HPDE6-E6E7 (cell line): ENCODE measurements around the gene PSG1.
"Not testable (repeated sequence)": the region's sequence is repeated elsewhere in the genome, so short reads cannot be mapped to it uniquely, and the experiment has no call there.

Experiments used
- DNase-seq: peaks from one replicate; pipeline ENCODE4 v3.0.0; 2011; ENCODE audit warnings: missing footprints; ENCODE audit errors: extremely low spot score

PSG1 gene

DNA sequence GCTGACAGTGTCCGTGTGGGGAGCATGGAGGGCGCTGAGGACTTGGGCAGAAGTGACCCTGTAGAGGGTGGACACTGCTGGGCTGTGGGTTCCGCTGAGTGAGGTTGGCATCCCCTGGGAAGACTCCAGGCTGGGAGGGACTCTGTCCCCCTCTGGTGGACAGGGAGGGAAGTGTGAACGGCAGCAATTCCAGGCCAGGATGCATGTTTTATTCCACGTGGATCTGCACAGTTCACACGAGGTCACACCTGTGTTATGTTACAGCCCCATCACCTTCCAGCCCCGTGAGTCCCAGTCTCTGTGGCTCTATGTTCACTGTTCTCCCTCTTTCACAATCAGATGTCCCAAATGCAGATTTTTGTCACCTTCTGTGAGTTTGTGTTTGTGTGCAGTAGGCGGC lies 1.8 kb upstream of the PSG1 start:
- not testable (repeated sequence) for DNase-seq

DNA sequence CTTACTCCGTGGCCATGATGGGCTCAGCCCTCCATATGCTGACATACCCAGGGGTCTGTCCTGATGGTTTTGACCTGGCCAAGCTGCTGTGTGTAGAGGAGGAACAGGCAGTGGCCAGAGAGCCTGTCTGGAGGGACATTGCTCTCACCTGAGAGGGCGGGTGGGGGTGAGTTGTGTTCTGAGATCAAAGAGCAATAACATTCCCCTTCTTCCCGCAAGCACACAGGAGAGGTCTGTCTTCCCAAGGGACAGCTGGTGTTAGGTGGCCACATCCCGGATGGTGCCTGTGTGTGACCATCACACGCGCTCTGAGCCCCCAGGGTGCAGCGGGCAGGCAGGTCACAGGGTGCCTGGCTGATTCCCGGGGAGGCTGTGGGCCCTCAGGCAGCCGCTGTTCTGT lies 1.1 kb upstream of the PSG1 start:
- not testable (repeated sequence) for DNase-seq

DNA sequence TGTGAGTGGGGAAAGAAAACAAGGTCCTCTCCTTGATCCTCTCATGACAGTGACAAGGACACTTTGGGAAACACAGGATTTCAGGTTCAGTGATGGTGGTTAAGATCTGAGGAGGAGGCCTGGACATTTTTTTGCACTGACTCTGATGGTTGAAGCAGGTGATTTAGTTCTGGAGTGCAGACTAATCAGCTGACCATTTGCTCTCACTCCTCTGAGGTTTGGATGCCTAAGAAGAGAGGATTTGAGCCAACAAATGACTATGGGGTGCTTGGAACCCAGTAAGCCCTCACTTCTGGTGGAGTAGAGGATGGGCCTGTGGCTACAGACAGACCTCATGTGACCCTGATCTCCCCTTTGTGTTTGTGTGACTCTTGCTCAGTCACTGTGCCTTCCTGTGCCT lies 2.9 kb downstream of the PSG1 start:
- not testable (repeated sequence) for DNase-seq

DNA sequence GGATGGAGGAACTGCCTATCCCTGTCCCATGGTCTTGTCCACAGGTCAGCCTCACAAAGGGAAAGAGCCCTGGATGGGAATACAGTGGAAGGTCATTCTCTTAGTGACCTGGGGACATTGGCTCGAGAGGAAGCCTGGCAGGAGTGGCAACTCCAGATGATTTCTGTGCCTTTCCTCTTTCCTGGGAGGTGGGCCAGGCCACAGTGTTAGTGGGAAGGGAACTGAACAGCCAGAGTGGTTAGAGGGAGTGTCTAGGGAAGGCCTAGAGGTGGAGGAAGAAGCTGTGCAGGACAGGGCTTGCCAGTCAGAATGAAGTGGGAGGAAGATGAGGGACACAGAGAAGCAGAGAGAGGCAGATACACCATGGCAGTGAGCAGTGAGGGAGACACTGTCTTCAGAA lies 3.6 kb downstream of the PSG1 start:
- DNase-seq: not testable (repeated sequence)

DNA sequence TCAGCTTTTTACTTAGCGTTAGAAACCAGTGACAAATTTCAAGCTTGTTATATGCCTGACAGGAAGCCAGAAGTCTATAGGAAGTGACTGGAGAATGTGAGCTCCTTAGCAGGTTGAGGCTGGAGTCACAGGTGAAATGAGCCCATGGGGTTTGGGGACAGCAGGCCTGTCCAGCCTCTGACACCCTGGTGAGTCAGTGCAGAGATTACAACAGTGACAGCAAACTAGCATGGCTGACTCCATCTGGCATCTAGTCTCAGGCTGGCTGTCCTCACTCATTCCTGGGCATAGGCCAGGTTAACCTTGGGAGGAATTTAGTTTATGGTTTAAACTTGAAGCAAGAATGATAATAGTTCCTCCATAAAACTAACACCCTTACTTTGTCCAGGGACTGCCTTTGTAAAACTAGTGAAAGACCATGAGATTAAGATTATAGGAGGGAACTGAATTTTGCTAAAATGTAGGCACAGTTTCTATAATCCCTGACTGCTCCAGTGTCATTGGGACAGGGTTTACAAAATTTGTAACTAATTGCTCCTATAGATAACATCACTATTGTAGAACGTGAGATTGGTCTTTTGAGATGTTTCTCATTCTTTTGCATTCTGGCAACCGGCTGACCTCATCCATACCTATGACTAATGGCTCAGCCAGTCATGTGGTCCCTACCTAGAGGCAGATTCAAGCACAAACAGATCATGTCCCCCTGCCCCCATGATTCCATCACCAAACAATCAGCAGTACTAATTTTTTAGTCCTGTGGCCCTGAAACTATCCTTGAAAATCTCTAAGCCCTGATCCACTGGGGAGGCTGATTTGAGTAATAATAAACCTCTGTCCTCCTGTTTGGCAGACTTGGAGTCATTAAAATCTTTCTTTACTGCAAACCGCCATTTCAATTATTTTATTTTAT lies 4.4 kb downstream of the PSG1 start:
- DNase-seq: not testable (repeated sequence)

DNA sequence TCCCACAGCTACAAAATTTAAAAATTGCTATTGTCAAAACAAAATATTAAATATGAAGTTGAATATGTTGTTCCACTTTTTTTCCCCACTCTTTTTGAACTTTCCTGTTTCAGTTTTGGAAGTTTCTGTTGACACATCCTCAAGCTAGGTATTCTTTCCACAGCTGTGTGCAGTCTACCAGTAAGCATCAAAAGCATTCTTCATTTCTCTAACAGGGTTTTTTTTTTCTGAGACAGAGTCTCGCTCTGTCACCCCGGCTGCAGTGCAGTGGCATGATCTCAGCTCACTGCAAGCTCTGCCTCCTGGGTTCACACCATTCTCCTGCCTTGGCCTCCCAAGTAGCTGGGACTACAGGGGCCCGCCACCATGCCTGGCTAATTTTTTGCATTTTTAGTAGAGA lies 5.4 kb downstream of the PSG1 start:
- not testable (repeated sequence) for DNase-seq

DNA sequence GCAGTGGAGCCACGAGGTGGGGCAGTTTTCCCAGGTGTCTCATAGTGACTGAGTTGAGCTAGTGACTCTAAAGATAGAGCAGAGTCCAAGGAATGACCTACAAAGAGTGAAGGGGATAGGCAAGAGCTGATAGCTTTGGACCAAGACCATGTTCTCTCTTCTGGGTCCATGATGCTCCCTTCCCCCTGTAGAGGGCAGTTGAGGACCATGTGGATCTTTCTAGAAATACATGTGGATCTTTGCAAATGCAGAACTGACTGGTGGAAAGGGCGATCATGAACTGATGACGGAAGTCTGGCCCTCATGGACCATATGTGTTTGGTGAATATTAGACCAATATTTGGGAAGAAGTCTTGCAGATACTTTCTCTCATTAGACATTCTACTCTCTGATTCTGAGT lies 6.9 kb downstream of the PSG1 start:
- no peak for DNase-seq

DNA sequence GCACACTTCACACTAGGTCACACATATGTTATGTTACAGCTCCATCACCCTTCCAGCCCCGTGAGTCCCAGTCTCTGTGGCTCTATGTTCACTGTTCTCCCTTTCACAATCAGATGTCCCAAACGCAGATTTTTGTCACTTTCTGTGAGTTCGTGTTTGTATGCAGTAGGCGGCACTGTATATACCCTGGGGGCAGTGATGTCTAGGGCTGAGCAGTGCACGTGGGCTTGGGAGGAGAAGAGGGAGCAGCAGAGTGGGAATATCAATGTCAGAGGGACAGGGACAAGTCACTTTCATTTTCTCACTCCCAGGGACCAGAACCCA lies 22.0 kb downstream of the PSG1 start:
- DNase-seq: no peak

DNA sequence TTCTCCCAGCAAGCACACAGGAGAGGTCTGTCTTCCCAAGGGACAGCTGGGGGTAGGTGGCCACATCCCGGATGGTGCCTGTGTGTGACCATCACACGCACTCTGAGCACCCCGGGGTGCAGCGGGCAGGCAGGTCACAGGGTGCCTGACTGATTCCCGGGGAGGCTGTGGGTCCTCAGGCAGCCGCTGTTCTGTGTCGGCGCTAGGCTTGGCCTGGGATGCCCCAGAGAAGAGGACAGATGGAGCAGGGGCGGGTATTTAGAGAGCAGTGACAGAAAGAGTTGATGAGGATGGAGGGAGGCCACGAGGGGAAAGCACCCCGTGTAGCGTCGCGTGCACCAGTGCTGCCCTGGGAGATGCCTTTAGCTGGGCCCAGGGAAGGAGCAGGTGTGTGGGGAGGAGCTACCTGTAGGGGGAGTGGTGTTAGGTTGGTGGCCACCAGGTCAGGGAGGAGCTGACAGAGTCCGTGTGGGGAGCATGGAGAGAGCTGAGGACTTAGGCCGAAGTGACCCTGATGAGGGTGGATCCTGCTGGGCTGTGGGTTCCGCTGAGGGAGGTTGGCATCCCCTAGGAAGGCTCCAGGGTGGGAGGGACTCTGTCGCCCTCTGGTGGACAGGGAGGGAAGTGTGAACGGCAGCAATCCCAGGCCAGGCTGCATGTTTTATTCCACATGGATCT lies 22.5 kb downstream of the PSG1 start:
- not testable (repeated sequence) for DNase-seq

DNA sequence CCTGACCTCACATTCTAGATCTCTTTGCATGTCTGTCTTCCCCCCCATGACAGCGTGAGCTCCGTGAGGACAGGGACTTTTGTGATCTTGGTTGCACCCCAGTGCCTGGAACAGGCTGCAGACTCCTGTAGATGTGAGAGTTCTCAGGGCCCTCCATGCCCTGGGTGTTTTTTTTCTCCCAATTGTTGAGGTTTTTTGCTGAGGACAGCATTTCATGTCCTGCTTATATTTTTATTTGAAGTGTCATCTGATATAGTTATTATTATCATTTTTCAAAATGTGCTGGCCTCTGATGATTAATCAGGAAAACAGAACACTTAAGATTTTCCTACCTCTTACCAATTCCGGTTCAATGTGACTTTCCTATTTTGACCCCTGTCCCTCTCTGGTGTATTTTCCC lies 24.8 kb downstream of the PSG1 start:
- DNase-seq: not testable (repeated sequence)

DNA sequence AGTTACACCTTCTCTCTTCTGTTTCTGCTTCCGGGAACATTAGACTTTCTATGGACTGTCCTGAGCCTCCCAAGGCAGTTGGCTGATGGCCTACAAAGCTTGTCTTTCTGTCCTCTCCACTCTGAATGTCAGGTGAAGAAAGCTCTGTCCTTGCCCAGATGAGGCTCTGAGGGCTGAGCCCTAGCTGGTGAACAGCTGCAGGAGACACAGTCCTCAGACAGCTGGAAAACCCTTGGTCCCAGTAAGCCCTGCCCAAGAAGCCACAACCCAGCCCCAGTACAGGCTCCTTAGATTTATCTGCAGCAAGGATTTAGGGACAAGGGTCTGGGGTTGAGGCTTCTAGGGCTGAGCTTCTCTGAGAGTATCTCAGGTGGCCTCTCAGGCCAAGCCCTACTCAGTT lies 26.3 kb downstream of the PSG1 start:
- DNase-seq: not testable (repeated sequence)

DNA sequence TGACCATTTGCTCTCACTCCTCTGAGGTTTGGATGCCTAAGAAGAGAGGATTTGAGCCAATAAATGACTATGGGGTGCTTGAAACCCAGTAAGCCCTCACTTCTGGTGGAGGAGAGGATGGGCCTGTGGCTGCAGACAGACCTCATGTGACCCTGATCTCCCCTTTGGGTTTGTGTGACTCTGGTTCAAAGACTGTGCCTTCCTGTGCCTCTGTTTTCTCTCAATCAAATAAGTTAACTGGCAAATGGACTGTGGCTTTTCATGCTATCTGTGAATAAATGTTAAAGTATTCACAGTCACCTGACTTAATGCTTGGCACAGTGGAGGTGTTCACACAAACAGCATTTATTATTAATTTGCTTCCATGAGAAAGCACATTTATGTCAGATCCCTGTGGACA lies 26.7 kb downstream of the PSG1 start:
- not testable (repeated sequence) for DNase-seq

DNA sequence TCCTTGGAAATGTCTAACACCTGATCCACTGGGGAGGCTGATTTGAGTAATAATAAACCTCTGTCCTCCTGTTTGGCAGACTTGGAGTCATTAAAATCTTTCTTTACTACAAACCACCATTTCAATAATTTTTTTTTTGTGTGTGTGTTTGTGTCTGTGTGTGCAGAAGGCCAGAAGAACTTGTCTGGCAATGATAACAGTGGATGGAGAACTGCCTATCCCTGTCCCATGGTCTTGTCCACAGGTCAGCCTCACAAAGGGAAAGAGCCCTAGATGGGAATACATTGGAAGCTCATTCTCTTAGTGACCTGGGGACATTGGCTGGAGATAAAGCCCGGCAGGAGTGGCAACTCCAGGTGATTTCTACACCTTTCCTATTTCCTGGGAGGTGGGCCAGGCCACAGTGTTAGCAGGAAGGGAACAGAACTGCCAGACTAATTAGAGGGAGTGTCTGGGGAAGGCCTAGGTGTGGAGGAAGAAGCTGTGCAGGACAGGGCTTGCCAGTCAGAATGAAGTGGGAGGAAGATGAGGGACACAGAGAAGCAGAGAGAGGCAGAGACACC lies 27.7 kb downstream of the PSG1 start:
- DNase-seq: not testable (repeated sequence)

DNA sequence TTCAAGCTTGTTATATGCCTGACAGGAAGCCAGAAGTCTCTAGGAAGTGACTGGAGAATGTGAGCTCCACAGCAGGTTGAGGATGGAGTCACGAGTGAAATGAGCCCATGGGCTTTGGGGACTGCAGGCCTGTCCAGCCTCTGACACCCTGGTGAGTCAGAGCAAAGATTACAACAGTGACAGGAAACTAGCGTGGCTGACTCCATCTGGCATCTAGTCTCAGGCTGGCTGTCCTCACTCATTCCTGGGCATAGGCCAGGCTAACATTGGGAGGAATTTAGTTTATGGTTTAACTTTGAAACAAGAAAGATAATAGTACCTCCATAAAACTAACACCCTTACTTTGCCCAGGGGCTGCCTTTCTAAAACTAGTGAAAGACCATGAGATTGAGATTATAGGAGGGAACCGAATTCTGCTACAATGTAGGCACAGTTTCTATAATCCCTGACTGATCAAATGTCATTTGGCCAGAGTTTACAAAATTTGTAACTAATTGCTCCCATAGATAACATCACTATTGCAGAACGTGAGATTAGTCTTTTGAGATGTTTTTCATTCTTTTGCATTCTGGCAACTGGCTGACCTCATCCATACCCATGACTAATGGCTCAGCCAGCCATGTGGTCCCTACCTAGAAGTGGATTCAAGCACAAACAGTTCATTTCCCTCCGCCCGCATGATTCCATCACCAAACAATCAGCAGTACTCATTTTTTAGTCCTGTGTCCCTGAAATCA lies 28.4 kb downstream of the PSG1 start:
- peak; percentile 69 for DNase-seq

DNA sequence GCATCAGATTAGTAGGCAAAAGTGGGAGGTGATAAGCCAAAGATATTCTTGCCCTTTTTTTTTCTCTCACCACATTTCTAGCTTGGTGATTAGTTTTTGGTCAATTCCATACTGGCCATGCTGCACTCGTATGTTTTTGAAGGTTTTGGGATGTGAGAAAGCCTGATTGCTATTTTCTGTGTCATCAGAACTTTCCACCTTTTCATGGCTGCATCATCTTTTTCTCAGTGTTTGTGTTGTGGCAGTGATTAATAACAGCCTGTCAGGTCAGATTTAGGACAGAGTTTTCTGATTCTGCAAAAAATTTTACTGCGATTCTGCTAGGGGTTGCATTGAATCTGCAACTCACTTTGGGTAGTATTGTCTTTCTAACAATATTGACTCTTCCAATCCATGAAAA lies 32.9 kb downstream of the PSG1 start:
- no peak for DNase-seq

DNA sequence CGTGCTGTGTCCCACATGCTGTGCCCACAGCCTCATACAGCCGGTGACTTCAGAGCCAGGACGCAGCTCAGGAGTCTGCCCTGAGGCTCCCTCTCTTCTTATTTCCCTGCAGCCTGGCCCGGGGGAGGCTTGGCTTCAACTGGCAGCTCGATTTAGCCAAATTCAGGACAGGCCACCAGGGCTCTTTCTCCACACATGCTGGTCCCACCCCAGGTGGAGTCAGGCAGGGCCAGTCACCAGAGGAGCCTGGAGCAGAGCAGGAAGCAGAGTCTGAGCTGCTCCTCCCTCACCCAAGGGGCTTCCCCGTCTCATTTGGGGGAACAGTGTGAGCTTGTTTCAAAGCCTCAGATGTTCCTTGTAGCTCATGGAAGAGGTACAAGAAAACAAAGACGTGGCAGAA lies 35.9 kb downstream of the PSG1 start:
- DNase-seq: not testable (repeated sequence)

DNA sequence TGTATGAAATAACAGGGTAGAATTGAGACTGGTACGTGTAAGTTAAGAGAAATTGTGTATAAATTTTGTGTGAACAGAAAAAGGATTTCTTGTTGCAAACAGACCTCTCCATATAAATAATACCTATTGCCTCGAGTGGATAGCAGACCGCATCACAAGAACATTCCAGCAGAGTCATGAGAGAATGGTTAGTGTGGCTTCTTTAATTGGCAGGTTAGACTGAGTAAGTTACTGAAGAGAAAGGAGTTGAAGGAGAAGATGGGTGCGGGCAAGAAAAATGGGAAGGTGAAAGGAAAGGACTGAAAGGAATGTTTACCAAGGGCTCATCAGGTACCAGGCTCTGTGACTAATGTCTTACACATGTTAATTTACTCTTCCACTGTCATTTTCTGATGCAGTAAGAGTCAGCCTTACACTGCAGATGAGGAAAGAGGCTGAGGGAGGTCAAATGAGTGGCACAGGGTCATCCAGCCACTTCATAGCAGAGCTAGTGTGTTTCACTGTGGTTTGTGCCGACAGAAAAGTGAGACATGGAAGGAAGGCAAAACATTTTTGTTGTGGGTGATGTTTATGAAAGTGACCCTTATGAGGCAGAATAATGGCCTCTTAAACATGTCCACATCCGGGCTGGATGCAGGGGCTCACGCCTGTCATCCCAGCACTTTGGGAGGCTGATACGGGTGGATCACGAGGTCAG lies 46.6 kb downstream of the PSG1 start:
- not testable (repeated sequence) for DNase-seq

DNA sequence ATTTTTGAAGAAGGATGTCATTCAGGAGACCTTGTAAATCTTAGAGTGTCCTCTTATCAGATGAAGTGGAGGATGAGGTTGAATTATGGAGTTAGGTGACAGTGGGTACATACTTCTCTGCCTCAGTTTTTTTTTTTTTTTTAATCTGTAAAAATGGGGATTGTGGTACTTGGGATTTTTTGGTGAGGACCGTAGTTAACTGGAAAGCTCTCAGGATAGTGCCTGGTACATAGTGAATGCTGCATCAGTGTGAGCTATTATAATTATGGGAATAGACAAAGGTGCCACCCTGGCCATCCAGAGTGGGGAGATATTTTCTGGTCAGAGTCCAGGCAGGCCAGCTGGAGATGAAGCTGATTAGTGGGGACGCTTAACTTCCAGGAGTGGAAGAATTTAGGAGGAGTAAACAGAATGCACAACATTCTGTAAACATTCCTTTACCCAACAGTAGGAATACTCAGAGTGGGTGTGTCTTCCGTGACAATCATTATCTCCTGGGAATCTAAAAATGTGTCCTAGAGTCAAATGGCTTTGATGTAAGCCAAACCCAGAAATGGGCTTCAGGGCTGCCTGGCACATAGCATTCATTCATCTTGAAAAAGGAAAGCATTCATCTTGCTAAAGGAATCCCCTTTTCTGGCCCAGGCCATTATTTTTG lies 47.4 kb downstream of the PSG1 start:
- not testable (repeated sequence) for DNase-seq

DNA sequence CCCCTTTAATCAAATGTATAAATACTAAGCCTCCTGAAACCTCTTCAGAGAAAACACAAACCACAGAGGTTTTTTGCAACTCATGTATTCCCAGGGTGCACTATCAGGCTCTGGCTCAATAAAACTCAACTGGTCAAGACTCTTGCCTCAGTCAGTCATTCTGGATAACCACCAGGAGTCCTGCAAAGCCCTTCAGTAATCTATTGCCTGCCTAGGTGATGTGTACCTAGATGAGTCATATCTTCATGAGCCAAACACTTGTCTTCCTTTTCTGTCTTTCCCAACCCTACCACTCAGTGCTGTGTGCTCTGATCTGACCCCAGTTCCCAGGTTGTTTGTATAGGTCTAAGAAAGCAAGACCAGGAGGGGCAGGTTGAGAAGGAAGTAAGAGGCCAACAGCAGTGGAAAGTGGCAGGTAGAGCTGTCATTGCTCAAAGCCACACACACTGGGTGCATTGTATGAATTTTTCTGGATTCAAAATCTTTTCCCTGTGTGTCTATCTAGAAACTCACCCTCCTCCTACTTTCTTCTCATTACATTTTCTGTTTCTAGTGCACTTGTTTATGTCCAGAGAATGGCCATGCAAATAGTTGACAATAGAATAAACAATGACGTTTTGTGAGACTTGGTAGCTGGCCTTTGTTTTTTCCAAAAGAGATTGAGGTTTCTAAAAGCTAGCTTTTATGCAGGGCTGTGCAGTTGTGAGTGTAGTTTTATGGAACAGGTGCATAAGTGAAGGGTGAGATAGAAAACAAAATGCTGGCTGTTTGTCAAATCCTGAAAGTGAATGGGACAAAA lies 48.1 kb downstream of the PSG1 start:
- DNase-seq: peak; percentile 61

DNA sequence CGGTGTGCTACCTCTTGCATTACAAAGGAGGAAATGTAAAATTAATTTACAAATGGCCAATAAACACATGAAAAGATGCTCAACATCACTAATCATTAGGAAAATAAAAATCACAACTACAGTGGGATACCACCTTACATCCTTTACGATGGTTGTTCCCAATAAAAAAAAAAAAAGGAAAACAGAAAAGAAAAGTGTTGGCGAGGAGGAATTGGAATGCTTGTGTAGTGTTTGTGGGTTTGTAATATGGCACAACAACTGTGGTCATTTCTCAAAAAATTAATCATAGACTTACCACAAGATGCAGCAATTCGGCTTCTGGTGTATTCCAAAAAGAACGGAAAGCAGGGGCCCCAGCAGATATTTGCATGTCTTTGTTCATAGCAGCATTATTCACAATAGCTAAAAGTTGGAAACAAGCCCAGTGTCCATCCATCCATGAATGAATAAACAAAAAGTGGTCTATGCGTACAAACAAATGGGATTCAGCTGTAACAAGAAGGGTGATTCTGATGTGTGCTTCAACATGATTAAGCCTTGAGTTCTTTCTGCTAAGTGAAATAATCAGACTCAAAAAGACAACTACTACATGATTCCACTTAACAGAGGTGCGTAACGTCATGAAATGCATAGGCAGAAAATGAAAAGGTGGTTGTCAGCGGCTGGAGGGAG lies 58.1 kb downstream of the PSG1 start:
- DNase-seq: not testable (repeated sequence)
